Colon (tissue), 2 donors: Measurements from ENCODE around the gene CARD8.

Experiments
- FAIRE-seq: peaks from 2 replicates; lab custom pipeline; 2012; peaks lifted over from hg19 to GRCh38; lab: Jason Lieb, UNC
- donor health status: control.
- donor health status: control.

CARD8 gene

DNA sequence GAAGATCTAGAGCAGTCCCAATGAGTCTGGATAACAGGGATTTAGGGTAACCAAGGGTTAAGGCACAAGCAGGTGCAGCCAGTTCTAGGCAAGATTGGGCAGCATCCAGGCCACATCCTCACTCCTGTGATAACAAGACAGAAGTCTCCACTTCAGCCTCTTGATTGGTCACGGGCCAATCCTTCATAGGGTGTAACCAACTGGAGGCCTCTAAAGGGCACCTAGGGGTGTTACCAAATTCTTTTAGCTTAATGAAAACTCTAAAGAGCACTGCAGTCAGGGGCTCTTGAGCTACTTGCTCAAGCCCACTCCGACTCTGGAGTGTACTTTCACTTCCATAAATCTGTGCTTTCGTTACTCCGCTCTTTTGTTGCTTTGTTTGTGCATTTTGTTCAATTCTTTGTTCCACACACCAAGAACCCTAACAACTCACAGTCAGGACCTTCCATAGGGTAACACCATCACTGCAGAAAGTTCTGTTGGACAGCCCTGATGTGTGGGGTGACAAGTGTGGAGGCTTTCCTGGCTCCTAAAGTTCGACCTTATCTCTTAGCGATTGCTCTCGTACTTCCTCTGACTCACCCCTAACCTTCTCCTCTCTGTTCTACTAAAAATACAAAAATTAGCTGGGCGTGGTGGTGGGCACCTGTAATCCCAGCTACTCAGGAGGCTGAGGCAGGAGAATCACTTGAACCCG, 49.2 kb downstream of the CARD8 start:
- FAIRE-seq = no peak

DNA sequence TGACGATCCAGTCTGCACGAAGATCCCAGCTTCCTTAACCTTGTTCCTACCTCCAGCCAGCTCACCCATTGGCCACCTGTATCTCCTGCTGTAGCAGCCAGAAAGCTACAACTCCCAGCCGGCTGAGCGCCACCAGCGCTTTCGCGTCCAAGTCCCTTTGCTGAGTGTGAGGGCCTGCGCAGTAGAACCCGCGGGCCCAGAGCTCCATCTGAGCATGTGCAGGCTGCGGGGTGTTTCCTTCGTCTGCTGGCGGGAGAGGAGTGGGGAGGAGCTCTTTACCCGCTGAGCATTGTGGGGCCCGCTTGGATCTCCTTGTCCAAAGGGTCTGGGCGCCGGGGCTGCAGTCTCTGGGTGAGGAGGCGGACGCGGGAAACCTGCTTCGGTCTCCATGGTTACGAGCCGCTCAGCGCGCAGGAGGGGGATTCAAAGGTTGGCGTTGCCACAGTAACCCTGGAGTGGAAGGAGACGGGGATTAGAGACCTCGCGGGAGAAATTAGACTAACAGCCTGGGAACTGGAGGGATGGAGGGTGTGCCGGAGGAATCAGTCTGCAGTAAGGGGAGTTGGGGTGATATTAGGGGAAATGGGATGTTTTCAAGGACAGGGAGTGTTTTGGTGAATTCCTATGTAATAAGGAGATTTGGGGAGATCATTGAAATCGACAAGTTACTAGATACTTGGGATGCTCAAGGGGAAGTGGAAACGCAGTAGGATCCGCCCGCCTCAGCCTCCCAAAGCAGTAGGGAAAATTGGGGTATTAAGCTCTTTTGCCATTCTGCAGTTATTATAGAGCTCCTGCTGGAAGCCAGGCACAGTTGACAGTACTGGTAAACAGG, 51.7 kb downstream of the CARD8 start:
- FAIRE-seq = peak; percentile 55

DNA sequence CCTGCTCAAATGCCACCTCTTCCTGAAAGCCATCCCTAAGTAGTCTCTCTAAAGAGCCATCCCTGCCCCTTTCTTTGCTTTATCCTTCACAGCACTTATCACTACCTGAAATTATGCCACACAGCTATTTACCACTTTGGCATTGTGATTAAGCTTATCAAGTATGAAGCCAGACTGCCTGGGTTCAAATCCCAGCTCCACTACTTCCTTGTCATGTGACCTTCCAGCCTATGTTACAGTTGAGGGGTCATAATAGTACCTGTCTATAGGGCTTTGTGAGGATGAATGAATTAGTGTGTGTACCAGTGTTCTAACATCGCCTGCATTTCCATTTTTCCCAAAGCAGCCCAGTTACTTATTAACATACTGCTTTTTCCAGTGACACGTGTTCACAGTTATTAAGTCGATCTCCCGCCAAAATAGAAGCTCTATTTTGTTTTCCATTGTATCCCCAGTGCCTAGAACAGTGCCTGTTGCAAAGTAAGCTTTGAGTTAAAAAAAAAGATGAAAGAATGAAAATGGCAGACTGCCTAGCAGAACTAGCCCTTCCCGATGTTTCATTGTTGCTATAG, 52.4 kb downstream of the CARD8 start:
- FAIRE-seq = no peak

DNA sequence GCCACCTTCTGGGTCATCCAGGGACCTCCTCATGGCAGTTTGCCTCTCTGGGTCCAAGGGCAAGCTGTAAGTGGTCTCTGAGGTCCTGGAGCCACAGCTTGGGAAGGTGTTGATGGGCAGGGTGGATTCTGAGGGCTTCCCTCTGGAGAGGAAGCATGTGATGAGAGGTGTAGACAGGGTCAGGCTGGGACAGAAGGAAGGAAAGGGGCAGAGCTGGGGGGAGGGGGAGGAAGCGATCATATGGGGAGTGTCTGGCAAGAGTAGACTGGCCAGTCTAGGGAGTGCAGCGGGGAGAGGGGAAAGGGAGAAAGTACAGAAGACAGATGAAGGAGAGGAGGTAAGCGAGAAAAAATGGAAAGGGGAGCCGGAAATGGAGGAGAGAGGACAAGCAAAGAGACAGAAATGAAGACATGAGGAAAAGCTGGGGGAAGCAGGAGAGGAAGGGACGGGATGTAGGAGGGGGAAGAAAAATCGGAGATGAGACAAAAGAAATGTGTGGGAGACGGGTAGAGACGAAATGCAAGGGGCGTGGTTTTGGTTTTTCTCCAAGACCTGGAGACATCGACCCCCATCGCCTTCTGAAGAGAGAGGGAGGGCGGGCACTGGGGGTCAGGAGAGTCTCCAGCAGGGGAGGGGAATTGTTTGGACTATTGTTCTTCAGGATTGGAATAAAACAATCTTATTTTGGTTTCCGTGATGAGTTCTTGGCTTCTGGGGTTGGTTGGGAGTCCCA, 58.6 kb downstream of the CARD8 start:
- no peak for FAIRE-seq

GRCh38 chr19:48196321-48196763, 59.4 kb downstream of the CARD8 start:
- no peak for FAIRE-seq

- FAIRE-seq = no peak
Measured at GRCh38 chr19:48194844-48195830, 60.6 kb downstream of the CARD8 start.

DNA sequence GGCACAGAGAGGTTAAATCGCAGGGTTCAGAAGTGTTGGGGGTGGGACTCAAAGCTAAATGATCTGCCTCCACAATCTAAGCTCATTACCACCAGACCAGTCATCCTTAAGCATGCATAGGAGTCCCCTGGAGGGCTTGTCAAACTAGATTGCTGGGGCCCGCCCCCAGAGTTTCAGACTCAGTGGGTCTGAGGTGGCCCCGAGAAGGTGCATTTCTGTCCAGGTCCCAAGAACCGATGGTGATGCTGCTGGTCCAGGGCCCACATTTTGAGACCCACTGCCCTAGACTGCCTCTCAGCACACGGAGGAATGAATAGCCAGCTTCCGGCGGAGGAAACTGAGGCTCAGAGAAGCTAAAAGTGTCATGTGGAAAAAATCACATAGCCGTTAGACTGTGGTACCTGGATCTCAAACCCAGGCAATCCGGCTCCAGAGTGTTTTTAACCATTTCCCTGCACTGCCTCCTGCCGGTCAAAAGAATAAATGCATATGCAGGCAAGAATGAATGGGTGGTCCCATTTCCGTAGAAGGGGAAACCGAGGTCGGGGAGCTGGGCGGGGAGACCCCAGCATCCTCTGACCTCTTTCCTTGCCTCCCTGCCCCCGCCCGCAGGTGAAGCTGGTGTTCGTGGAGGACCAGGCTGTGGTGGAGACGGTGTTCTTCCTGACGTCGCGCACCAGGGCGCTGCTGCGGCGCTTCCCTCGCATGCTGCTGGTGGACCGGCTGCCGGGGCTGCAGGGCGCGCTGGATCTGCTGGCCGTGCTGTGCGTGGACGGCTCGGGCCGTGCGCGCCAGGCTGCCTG, 61.5 kb downstream of the CARD8 start:
- FAIRE-seq = no peak

- FAIRE-seq = no peak
Measured at GRCh38 chr19:48192750-48193149, 63.0 kb downstream of the CARD8 start.

GRCh38 chr19:48190885-48191284, 64.8 kb downstream of the CARD8 start:
- FAIRE-seq = no peak

GRCh38 chr19:48190288-48190884, 65.3 kb downstream of the CARD8 start:
- FAIRE-seq = no peak

DNA sequence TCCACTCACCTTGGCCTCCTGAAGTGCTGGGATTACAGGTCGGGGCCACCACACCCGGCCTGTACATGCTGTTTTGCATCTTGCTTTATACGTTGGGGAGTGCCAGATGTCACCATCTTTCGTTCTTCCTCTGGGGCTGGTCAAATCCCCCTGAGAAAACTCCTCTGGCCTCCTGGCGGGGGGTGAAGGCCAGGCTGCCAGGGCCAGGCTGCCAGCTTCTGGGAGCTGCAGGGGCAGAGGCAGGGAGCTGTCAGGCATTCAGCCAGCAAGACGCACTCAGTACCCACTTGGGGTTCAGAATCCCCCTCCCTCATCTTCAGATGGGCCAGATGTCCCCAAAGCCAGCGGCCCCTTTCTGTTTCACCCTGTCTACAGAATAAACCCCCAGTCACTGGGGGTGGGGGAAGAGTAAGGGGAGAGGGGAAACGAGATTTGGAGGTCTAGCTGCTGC, 69.1 kb downstream of the CARD8 start:
- FAIRE-seq = no peak

DNA sequence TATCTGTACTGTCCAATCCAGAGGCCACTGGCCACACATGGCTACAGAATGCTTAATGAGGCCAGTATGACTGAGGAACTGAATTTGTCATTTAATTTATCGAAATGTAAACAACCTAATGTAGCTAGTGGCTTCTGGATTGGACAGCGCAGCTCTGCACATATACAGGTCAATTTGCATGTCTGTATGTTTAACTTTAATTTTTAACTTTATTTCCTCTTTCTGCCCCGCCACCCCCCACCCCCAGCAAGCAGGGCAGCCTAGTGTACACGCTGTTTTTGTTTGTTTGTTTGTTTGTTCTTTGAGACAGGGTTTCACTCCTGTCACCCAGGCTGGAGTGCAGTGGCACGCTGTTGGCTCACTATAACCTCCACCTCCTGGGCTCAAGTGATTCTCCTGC, 69.7 kb downstream of the CARD8 start:
- FAIRE-seq = no peak

GRCh38 chr19:48183356-48183755, 72.4 kb downstream of the CARD8 start:
- FAIRE-seq = no peak

DNA sequence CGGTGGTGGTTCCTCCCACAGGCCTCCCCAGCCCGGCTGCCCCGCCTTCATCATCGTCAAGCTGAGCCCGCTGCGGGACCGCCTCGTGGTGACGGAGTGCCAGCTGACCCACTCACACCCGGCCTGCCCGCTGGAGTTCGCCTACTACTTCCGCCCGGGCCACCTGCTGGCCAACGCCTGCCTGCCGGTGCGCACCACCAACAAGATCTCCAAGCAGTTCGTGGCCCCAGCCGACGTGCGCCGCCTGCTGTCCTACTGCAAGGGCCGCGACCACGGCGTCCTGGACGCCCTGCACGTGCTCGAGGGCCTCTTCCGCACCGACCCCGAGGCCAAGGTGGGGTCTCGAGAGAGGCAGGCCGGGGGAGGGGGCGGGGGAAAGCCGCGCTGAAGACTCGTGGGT, 73.3 kb downstream of the CARD8 start:
- FAIRE-seq = no peak

- FAIRE-seq = no peak
Measured at GRCh38 chr19:48181505-48181904, 74.2 kb downstream of the CARD8 start.

GRCh38 chr19:48176226-48176625, 79.5 kb downstream of the CARD8 start:
- no peak for FAIRE-seq

DNA sequence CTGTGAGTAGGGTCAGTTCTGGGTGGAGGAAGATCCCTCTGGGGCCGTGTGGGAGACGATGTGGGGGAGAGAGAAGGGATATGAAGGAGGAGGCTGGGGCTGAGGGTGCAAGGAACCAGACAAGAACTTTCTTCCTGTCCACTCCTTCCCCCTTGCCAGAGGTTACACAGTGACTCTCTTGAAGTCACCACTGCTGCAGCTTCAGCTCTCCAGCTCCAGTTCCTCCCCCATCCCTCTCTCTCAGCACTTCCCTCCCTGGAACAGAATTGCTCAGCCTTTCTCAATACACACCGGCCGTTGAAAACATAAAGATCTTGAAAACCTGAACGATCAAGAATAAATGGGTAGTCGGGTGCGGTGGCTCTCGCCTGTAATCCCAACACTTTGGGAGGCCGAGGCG, 80.1 kb downstream of the CARD8 start:
- no peak for FAIRE-seq

DNA sequence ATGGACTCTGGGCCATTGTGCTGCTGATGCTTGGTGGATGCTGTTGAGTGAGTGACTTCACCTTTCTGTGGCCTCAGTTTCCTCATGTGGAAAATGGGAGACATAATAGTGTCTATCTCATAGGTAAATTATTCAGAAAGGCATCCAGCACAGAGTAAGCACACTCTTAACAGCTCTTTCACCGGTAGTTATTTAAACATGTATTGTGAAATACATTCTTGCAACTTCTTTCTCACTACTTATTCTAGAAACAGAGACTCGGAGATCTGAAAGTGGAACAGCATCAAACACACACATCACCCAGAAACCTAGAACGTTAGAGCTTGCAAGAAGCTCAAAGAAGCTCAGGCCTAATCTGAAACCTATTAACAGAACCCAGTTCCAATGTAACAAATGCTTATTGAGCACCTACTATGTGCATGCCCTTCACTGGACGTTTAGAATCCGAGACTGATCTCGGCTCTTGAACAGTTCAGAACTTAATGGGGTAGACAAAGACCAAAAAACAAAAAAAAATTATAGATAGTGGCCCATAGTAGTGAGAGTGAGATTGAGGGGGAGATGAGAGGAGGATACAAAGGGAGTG, 81.2 kb downstream of the CARD8 start:
- no peak for FAIRE-seq

- FAIRE-seq = no peak
Measured at GRCh38 chr19:48171710-48172109, 84.0 kb downstream of the CARD8 start.
